ENCODE measurements around the gene NPIPA5. TPM values are rescaled to one million over a fixed set of nuclear protein-coding genes. Genes with fewer than 3 reads are reported as not detected.
A peak's percentile ranks its signal among the peaks of the same experiment; 100 is the strongest.

Gene NPIPA5
- total and polyA plus RNA-seq, 2 of the 13 experiments (the other 11 are each of a cell fraction or from before 2014, with no cell fraction given) = 9.7 to 21.5 TPM

DNA sequence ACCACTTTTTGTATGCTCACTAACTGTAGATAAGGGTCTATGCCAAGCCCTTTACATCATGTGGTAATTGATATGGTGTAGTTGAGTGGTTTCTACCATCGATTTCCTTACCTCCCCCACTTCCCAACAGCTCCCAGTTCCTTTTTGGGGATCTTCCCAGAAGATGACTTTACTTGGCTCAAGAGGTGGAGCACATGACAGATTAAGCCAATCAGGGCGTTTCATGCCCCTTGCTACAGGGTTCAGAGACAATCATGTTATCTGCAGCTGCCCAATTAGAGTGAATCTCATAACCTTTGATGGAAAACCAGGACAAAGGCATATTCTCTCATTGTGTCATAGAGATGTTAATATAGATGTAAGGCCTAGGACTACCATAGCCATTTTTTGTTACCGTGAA is 40.1 kb upstream of the NPIPA5 start:
- Histone ChIP-seq H3K36me3 (replicated peaks in 1 of 2; ENCODE audit: control insufficient read depth in 1 of 2, insufficient read depth in 2 of 2, low read length in 2 of 2) (no peaks in the 10 kb centered on the region), H2AFZ (ENCODE audit: low read length) (no peak overlapping the region), H3K4me3 (replicated peaks in 1 of 3; ENCODE audit: insufficient read depth in 1 of 3, low read depth in 2 of 3, low read length in 3 of 3) (no peak overlapping the region), H3K27me3 (ENCODE audit: control insufficient read depth in 1 of 2, insufficient read depth in 2 of 2, low read length in 2 of 2) (no peaks in the 10 kb centered on the region), H3K27ac (ENCODE audit: extremely low read length, insufficient read depth, low read length) (no peak overlapping the region), H3K79me2 (ENCODE audit: insufficient read depth, low read length) (no peaks in the 10 kb centered on the region), H3K4me1 (ENCODE audit: insufficient read depth, low read length) (peaks cover 27% of the 10 kb centered on the region), H3K9ac (ENCODE audit: insufficient read depth, low read depth, low read length) (no peak overlapping the region), H3K4me2 (ENCODE audit: low read depth, low read length) (no peak overlapping the region), H4K20me1 (ENCODE audit: insufficient read depth, low read length) (no peaks in the 10 kb centered on the region), H3K9me3 (ENCODE audit: low read length) (no peaks in the 10 kb centered on the region)
- POLR2A ChIA-PET = no interaction called here
- no peak for ATAC-seq
- intact Hi-C loops (cut with micrococcal nuclease; ENCODE audit: unreplicated experiment) = no loop called here
- BruUV-seq (replicated peaks) = no TSS peak
- in situ Hi-C loops (cut with HindIII; ENCODE audit: extremely low pct_ligation_motif_present, low pct_unique_long_range_greater_than_20kb) = no loop called here
- 47% methylated on average over 3 of the region's 3 CpGs for WGBS (ENCODE audit: low lambda C conversion rate)
- FAIRE-seq = no peak
- no peak for TF ChIP-seq NFKBIZ (CRISPR knock-in tag; IDR thresholded peaks at IDR 0.05)
- TF ChIP-seq FOXC1 (CRISPR knock-in tag; IDR thresholded peaks at IDR 0.05; ENCODE audit: borderline replicate concordance) = 0 out of 2 replicates have a peak, but pooled peaks have one; percentile 10
- CTCF ChIA-PET (ENCODE audit: low intra/inter-chr PET ratio, low total read pairs) = no interaction called here
- no peak for DNase-seq (ENCODE audit: low spot score)

DNA sequence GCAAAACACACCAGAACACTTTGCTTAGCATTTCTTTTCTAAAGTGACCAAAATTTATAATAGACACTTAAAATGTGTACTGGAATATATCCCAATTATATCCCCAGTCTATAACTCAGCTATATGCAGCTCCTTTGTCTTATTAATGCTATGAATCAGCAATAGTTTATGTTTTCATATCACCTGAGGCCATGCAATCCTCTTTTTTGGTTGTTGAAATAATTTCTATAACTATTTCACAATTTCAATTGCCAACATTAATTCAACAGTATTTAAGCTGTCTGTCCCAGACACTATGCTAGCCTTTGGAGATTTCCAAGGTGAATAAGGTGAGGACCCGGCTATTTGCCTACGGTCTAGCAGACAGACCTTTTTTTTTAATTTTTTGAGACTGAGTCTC is 39.1 kb upstream of the NPIPA5 start:
- Histone ChIP-seq H4K20me1 (ENCODE audit: insufficient read depth, low read length) (no peaks in the 10 kb centered on the region), H3K4me2 (ENCODE audit: low read depth, low read length) (no peak overlapping the region), H2AFZ (ENCODE audit: low read length) (no peak overlapping the region), H3K27ac (ENCODE audit: extremely low read length, insufficient read depth, low read length) (no peak overlapping the region), H3K27me3 (ENCODE audit: control insufficient read depth in 1 of 2, insufficient read depth in 2 of 2, low read length in 2 of 2) (no peaks in the 10 kb centered on the region), H3K36me3 (replicated peaks in 1 of 2; ENCODE audit: control insufficient read depth in 1 of 2, insufficient read depth in 2 of 2, low read length in 2 of 2) (no peaks in the 10 kb centered on the region), H3K79me2 (ENCODE audit: insufficient read depth, low read length) (no peaks in the 10 kb centered on the region), H3K9ac (ENCODE audit: insufficient read depth, low read depth, low read length) (no peak overlapping the region), H3K9me3 (ENCODE audit: low read length) (no peaks in the 10 kb centered on the region), H3K4me1 (ENCODE audit: insufficient read depth, low read length) (peaks cover 21% of the 10 kb centered on the region), H3K4me3 (replicated peaks in 1 of 3; ENCODE audit: insufficient read depth in 1 of 3, low read depth in 2 of 3, low read length in 3 of 3) (no peak overlapping the region)
- DNase-seq (ENCODE audit: low spot score) = no peak
- ATAC-seq = no peak
- ChIA-PET POLR2A (no interaction called here), CTCF (ENCODE audit: low intra/inter-chr PET ratio, low total read pairs) (no interaction called here)
- BruUV-seq (replicated peaks) = no TSS peak
- TF ChIP-seq POLR2AphosphoS5 (IDR thresholded peaks at IDR 0.05; ENCODE audit: low read depth, low read length) = no peak
- TF ChIP-seq, protein P1, sequence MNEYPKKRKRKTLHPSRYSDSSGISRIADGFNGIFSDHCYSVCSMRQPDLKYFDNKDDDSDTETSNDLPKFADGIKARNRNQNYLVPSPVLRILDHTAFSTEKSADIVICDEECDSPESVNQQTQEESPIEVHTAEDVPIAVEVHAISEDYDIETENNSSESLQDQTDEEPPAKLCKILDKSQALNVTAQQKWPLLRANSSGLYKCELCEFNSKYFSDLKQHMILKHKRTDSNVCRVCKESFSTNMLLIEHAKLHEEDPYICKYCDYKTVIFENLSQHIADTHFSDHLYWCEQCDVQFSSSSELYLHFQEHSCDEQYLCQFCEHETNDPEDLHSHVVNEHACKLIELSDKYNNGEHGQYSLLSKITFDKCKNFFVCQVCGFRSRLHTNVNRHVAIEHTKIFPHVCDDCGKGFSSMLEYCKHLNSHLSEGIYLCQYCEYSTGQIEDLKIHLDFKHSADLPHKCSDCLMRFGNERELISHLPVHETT (CRISPR knock-in tag; conservative IDR thresholded peaks at IDR 0.05) = no peak
- no peak for TF ChIP-seq CBX1 (IDR thresholded peaks at IDR 0.05; ENCODE audit: low read depth)
- no peak for TF ChIP-seq NR2F1 (CRISPR knock-in tag; IDR thresholded peaks at IDR 0.05)
- no peak for TF ChIP-seq ZNF354B (CRISPR knock-in tag; IDR thresholded peaks at IDR 0.05)
- no peak for TF ChIP-seq HOXA5 (CRISPR knock-in tag; IDR thresholded peaks at IDR 0.05)
- TF ChIP-seq ERF (CRISPR knock-in tag; IDR thresholded peaks at IDR 0.05) = no peak
- intact Hi-C loops (cut with micrococcal nuclease; ENCODE audit: unreplicated experiment) = no loop called here
- no peak for FAIRE-seq
- WGBS (ENCODE audit: low lambda C conversion rate) = 44% methylated on average over 2 of the region's 2 CpGs
- in situ Hi-C loops (cut with HindIII; ENCODE audit: extremely low pct_ligation_motif_present, low pct_unique_long_range_greater_than_20kb) = no loop called here

All from HepG2 (cell line).